Fibroblast of mammary gland (primary cell): ENCODE data around the gene EPS8L3.
A peak's percentile ranks its signal among the peaks of the same experiment; 100 is the strongest.
"Not testable (repeated sequence)": the region's sequence is repeated elsewhere in the genome, so short reads cannot be mapped to it uniquely, and the experiment has no call there.

Experiments
- DNase-seq: peaks from one replicate; pipeline ENCODE4 v3.0.0-alpha.2; 2010; ENCODE audit warnings: low read depth
- H3K4me3 ChIP-seq: 2 replicates; pipeline ENCODE4 v1.5.1; 2011; ENCODE audit warnings: low read depth, mild to moderate bottlenecking, low read length, moderate library complexity; ENCODE audit not compliant: control insufficient read depth
- TF ChIP-seq, protein P1 (sequence below): conservative IDR thresholded peaks from 2 replicates; pipeline ENCODE4 v1.5.1; 2011; ENCODE audit warnings: low read depth, low read length, inconsistent platforms; ENCODE audit not compliant: control insufficient read depth, insufficient read depth

EPS8L3 gene

GRCh38 chr1:109717729-109718128 is 46.0 kb downstream of the EPS8L3 start:
- H3K4me3 ChIP-seq, result no peak overlapping the region
- no peak for DNase-seq
- TF ChIP-seq, protein P1, sequence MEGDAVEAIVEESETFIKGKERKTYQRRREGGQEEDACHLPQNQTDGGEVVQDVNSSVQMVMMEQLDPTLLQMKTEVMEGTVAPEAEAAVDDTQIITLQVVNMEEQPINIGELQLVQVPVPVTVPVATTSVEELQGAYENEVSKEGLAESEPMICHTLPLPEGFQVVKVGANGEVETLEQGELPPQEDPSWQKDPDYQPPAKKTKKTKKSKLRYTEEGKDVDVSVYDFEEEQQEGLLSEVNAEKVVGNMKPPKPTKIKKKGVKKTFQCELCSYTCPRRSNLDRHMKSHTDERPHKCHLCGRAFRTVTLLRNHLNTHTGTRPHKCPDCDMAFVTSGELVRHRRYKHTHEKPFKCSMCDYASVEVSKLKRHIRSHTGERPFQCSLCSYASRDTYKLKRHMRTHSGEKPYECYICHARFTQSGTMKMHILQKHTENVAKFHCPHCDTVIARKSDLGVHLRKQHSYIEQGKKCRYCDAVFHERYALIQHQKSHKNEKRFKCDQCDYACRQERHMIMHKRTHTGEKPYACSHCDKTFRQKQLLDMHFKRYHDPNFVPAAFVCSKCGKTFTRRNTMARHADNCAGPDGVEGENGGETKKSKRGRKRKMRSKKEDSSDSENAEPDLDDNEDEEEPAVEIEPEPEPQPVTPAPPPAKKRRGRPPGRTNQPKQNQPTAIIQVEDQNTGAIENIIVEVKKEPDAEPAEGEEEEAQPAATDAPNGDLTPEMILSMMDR, result no peak

DNA sequence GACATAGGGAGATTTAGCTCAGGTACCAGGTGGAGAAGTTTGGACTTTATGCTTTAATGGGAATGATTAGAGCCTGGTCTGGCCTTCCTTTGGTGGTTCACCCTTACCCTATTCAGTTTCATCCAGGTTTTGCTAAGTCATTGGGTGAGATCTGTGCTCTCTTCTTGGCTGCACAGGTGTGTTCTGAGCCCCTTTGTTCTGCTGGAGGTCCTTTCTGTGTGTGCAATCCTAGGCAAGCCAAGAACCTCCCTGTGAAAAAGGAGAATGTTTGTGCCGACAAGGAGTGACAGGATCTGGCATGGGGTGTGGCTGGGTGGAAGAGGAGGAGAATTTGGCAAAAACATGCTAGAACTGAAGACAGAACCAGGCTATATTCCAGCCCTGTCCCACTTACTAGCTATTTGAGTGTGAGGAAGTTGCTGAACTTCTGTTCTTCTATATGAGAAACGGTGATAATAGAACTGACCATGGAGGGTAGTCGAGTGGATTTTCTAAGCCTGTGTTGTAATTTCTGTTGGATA is 47.1 kb downstream of the EPS8L3 start:
- no peak for DNase-seq
- TF ChIP-seq, protein P1, result no peak
- H3K4me3 ChIP-seq, result no peak overlapping the region

GRCh38 chr1:109716121-109716520 is 47.6 kb downstream of the EPS8L3 start:
- DNase-seq, result no peak
- no peak overlapping the region for H3K4me3 ChIP-seq
- TF ChIP-seq, protein P1, result no peak

GRCh38 chr1:109714661-109715372 is 48.9 kb downstream of the EPS8L3 start:
- DNase-seq, result no peak
- TF ChIP-seq, protein P1, result no peak
- H3K4me3 ChIP-seq, result no peak overlapping the region

GRCh38 chr1:109713636-109714035 is 50.1 kb downstream of the EPS8L3 start:
- TF ChIP-seq, protein P1, result no peak
- H3K4me3 ChIP-seq, result no peak overlapping the region
- no peak for DNase-seq

DNA sequence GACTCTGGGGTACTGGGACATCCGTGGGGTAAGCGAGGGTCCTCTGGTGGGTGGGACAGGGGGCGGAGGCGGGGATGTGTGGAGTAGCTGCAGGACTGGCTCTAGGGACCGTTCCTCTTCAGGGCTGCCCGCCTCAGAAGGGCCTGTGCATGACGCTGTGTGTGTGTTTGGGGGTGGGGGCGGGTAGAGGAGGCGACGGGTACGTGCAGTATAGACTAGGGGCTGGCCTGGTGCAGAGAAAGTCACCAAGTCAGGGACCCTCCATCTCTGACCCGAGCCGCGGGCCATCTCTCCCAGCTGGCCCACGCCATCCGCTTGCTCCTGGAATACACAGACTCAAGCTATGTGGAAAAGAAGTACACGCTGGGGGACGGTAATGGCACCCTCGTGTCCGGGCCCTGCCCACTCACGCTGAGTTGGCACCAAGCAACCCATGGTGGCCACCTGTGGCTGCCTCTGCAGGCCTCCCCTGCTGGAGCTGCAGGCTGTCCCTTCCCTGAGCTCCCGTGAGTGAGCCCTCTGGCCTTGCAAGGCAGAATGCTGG is 51.3 kb downstream of the EPS8L3 start:
- TF ChIP-seq, protein P1, result no peak
- no peak for DNase-seq
- H3K4me3 ChIP-seq, result peak overlapping the region; percentile 26

DNA sequence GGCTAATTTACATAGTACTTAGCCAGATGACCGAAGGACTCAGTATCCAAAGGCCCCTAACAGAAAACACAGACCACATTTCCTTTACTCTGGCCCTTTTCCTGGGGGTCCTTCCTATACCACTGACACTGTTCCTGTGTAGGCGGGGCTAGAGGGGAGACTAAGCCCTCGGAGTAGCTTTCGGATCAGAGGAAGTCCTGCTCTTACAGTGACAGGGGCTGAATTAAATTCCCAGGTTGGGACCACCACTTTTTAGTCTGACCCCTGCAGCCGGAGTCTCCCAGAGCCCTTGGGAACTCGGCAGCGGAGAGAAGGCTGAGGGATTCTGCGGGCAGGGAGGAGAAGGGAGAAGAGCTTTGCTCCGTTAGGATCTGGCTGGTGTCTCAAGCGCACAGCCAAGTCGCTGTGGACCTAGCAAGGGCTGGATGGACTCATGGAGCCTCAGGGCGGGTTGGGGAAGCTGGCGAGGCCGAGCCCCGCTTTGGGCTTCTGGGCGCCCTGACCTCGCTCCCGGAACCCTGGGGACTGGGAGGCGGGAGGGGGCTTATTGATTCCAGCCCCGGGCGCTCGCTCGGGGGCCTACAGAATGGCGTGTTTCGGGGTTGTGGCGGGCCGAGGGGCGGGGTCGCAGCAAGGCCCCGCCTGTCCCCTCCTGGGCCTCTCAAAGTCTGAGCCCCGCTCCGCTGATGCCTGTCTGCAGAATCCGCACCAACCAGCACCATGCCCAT is 52.0 kb downstream of the EPS8L3 start, which contains the start of gene GSTM5:
Gene GSTM5, plus strand, starts transcription at position 659 of the 728 bp plus-strand sequence. Its CDS starts 62 bp downstream, at position 721.
- not testable (repeated sequence) for DNase-seq
- peak within 1 kb of the TSS; percentile 26 for H3K4me3 ChIP-seq

DNA sequence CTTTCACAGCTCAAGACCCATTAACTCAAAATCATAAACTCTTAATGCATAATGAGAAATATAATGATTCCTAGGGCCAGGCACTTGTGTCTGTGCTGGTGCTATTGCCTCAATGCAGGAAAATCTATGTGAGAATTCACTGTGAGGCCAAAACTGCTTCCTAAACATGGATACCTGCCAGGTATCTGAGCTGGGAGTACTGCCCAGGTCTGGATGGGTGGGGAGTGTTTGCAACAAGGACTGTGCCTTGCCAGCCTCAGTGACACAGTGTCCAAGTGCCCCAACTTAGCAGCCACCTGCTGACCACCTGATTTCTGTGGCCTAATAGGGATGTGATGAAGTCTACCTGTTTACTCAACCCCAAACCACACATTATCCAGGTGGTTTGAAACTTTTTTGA is 53.9 kb downstream of the EPS8L3 start:
- H3K4me3 ChIP-seq, DNase-seq: not testable (repeated sequence)

DNA sequence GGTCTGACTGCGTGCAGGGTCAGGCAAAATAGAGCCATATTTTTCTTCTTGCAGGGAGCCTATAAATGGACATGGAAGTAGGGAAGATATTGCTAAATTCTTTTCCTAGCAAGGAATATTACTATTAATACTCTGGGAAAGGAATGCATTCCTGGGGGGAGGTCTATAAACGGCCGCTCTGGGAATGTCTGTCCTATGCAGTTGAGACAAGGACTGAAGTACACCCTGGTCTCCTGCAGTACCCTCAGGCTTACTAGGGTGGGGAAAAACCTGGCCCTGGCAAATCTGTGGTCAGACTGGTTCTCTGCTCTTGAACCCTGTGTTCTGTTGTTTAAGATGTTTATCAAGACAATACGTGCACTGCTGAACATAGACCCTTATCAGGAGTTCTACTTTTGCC is 54.8 kb downstream of the EPS8L3 start:
- H3K4me3 ChIP-seq, DNase-seq: not testable (repeated sequence)
